GM18861 (cell line): Measurements from ENCODE around the gene GNG14.
"Not testable (repeated sequence)": the region's sequence is repeated elsewhere in the genome, so short reads cannot be mapped to it uniquely, and the experiment has no call there.

Experiments
- ATAC-seq: cut with Tn5 transposase; IDR thresholded peaks from one replicate; pipeline ENCODE4 v1.9.1; 2021; ENCODE audit not compliant: unreplicated experiment

GNG14 gene

GRCh38 chr19:12695096-12695495, 7.3 kb downstream of the GNG14 start:
- ATAC-seq: no peak

- ATAC-seq: no peak
These were observed 7.7 kb downstream of the GNG14 start for GRCh38 chr19:12695514-12695913.

GRCh38 chr19:12695997-12696365, 8.2 kb downstream of the GNG14 start:
- peak; percentile 12 for ATAC-seq

GRCh38 chr19:12696366-12697335, 8.9 kb downstream of the GNG14 start, which contains the start of gene FBXW9:
FBXW9 (minus strand) TSS chr19:12696631; CDS start chr19:12696581, 50 bp downstream.
- peak; percentile 71 for ATAC-seq

GRCh38 chr19:12697425-12697824, 9.6 kb downstream of the GNG14 start:
- ATAC-seq: not testable (repeated sequence)

GRCh38 chr19:12698138-12698537, 10.3 kb downstream of the GNG14 start:
- ATAC-seq: no peak

GRCh38 chr19:12701596-12702282, 13.9 kb downstream of the GNG14 start:
- no peak for ATAC-seq

GRCh38 chr19:12703046-12703445, 15.2 kb downstream of the GNG14 start:
- ATAC-seq: no peak

GRCh38 chr19:12705169-12705568, 17.4 kb downstream of the GNG14 start:
- ATAC-seq: no peak

GRCh38 chr19:12705654-12706331, 18.0 kb downstream of the GNG14 start:
- ATAC-seq: no peak

GRCh38 chr19:12706332-12706718, 18.5 kb downstream of the GNG14 start:
- no peak for ATAC-seq

GRCh38 chr19:12708641-12709040, 20.8 kb downstream of the GNG14 start:
- no peak for ATAC-seq

- no peak for ATAC-seq
These were observed 23.4 kb downstream of the GNG14 start for GRCh38 chr19:12711187-12711586.

GRCh38 chr19:12712077-12712476, 24.3 kb downstream of the GNG14 start:
- ATAC-seq: not testable (repeated sequence)

GRCh38 chr19:12713304-12713703, 25.5 kb downstream of the GNG14 start:
- ATAC-seq: not testable (repeated sequence)

- ATAC-seq: no peak
These were observed 27.3 kb downstream of the GNG14 start for GRCh38 chr19:12715102-12715501.

- no peak for ATAC-seq
These were observed 28.1 kb downstream of the GNG14 start for GRCh38 chr19:12715929-12716328.

- ATAC-seq: no peak
These were observed 32.5 kb downstream of the GNG14 start for GRCh38 chr19:12720296-12720695.

GRCh38 chr19:12720851-12721655, 33.3 kb downstream of the GNG14 start:
- no peak for ATAC-seq
